Neural cell (in vitro differentiated cells): ENCODE data around the gene DBN1. TPM values are rescaled to one million over a fixed set of nuclear protein-coding genes. Genes with fewer than 3 reads are reported as not detected.

Source experiments
- H2AFZ ChIP-seq: fragments of 200-600, 300-800 bp; sonication (generic), shearing (Covaris generic); 2 replicates; pipeline ENCODE4 v1.6.0; 2014; ENCODE audit warnings: low read depth, mild to moderate bottlenecking, antibody characterized with exemption, low read length, moderate library complexity
- H3F3A ChIP-seq: fragments of 200-600 bp; shearing (Covaris generic); 2 replicates; pipeline ENCODE4 v1.6.1; 2016; ENCODE audit warnings: mild to moderate bottlenecking, moderate library complexity, mixed read lengths, antibody characterized with exemption, low read length; ENCODE audit not compliant: insufficient read depth, poor library complexity, severe bottlenecking
- H3K27ac ChIP-seq: fragments of 200-600, 300-800 bp; sonication (generic), shearing (Covaris generic); 2 replicates; pipeline ENCODE4 v1.5.1; 2014; ENCODE audit warnings: mild to moderate bottlenecking, low read length, moderate library complexity
- H3K27me3 ChIP-seq: fragments of 300-800, 200-600 bp; sonication (generic), shearing (Covaris generic); 2 replicates; pipeline ENCODE4 v1.6.0; 2014; ENCODE audit warnings: mild to moderate bottlenecking, low read depth, low read length, moderate library complexity; ENCODE audit not compliant: insufficient read depth
- H3K36me3 ChIP-seq: fragments of 300-800, 200-600 bp; sonication (generic), shearing (Covaris generic); 2 replicates; pipeline ENCODE4 v1.5.1; 2014; ENCODE audit warnings: mild to moderate bottlenecking, antibody characterized with exemption, low read length, moderate library complexity; ENCODE audit not compliant: insufficient read depth
- H3K4me2 ChIP-seq: fragments of 300-800, 200-600 bp; sonication (generic), shearing (Covaris generic); 2 replicates; pipeline ENCODE4 v1.6.0; 2014; ENCODE audit warnings: mild to moderate bottlenecking, low read length
- H3K4me3 ChIP-seq: fragments of 300-800, 200-600 bp; sonication (generic), shearing (Covaris generic); 2 replicates; pipeline ENCODE4 v1.5.1; 2014; ENCODE audit warnings: mild to moderate bottlenecking, low read length, moderate library complexity
- H3K79me2 ChIP-seq: fragments of 200-600 bp; shearing (Covaris generic); replicated peaks from 2 replicates; pipeline ENCODE4 v1.6.0; 2014; ENCODE audit warnings: mild to moderate bottlenecking, low read length, moderate library complexity; ENCODE audit not compliant: insufficient read depth
- H3K9ac ChIP-seq: fragments of 300-800, 200-600 bp; sonication (generic), shearing (Covaris generic); 2 replicates; pipeline ENCODE4 v1.6.1; 2016; ENCODE audit warnings: mild to moderate bottlenecking, low read length, mixed read lengths
- H3K9me2 ChIP-seq: fragments of 200-600 bp; shearing (Covaris generic); 2 replicates; pipeline ENCODE4 v1.6.1; 2016; ENCODE audit warnings: mild to moderate bottlenecking, low read length, mixed read lengths; ENCODE audit not compliant: insufficient read depth
- H3K9me3 ChIP-seq: fragments of 200-600, 300-800 bp; sonication (generic), shearing (Covaris generic); 2 replicates; pipeline ENCODE4 v1.6.1; 2016; ENCODE audit warnings: mild to moderate bottlenecking, mixed run types, low read length, moderate library complexity, mixed read lengths
- H4K20me1 ChIP-seq: fragments of 200-600 bp; shearing (Covaris generic); 2 replicates; pipeline ENCODE4 v1.6.1; 2016; ENCODE audit warnings: mild to moderate bottlenecking, mixed run types; ENCODE audit not compliant: insufficient read depth
- EP300 ChIP-seq: fragments of 450-650 bp; conservative IDR thresholded peaks from 2 replicates; pipeline ENCODE4 v1.6.1; 2014; ENCODE audit warnings: antibody characterized with exemption, mild to moderate bottlenecking, moderate library complexity; ENCODE audit not compliant: poor library complexity, severe bottlenecking
- EZH2 ChIP-seq: fragments of 200-600, 300-800 bp; shearing (Covaris generic), sonication (generic); IDR thresholded peaks from 2 replicates; pipeline ENCODE4 v1.6.1; 2014; ENCODE audit warnings: antibody characterized with exemption, low read length, borderline replicate concordance, mild to moderate bottlenecking; ENCODE audit not compliant: insufficient read depth, poor library complexity, severe bottlenecking
- MXI1 ChIP-seq: fragments of 450-650 bp; conservative IDR thresholded peaks from 2 replicates; pipeline ENCODE4 v1.6.1; 2014; ENCODE audit warnings: antibody characterized with exemption, mild to moderate bottlenecking; ENCODE audit not compliant: poor library complexity, severe bottlenecking
- POLR2AphosphoS5 ChIP-seq: IDR thresholded peaks from 2 replicates; pipeline ENCODE4 v1.6.1; 2012
- RAD21 ChIP-seq: fragments of 450-650 bp; conservative IDR thresholded peaks from 2 replicates; pipeline ENCODE4 v1.6.1; 2014; ENCODE audit warnings: antibody characterized with exemption, mild to moderate bottlenecking, moderate library complexity
- SMC3 ChIP-seq: fragments of 450-650 bp; conservative IDR thresholded peaks from 2 replicates; pipeline ENCODE4 v1.6.1; 2014; ENCODE audit warnings: antibody characterized with exemption, mild to moderate bottlenecking, moderate library complexity; ENCODE audit not compliant: poor library complexity
- TAF1 ChIP-seq: IDR thresholded peaks from 2 replicates; pipeline ENCODE4 v1.6.1; 2012; ENCODE audit warnings: low read depth
- polyA plus RNA-seq: library from polyadenylated mRNA; depleted of rRNA; stranded (reverse); fragments of >200 nt; gene quantifications from 2 replicates; pipeline ENCODE4 v1.2.3, GENCODE V29; 2014
- TF ChIP-seq, protein P1 (sequence below): fragments of 450-650 bp; IDR thresholded peaks from 2 replicates; pipeline ENCODE4 v1.5.1; 2014; ENCODE audit warnings: antibody characterized with exemption, mild to moderate bottlenecking, moderate library complexity; ENCODE audit not compliant: poor library complexity, severe bottlenecking
- TF ChIP-seq, protein P2 (sequence below): IDR thresholded peaks from 2 replicates; pipeline ENCODE4 v1.6.1; 2012; ENCODE audit warnings: borderline replicate concordance

DBN1 gene
- polyA plus RNA-seq, 1 donor from 2014 or later: 319 TPM

DNA sequence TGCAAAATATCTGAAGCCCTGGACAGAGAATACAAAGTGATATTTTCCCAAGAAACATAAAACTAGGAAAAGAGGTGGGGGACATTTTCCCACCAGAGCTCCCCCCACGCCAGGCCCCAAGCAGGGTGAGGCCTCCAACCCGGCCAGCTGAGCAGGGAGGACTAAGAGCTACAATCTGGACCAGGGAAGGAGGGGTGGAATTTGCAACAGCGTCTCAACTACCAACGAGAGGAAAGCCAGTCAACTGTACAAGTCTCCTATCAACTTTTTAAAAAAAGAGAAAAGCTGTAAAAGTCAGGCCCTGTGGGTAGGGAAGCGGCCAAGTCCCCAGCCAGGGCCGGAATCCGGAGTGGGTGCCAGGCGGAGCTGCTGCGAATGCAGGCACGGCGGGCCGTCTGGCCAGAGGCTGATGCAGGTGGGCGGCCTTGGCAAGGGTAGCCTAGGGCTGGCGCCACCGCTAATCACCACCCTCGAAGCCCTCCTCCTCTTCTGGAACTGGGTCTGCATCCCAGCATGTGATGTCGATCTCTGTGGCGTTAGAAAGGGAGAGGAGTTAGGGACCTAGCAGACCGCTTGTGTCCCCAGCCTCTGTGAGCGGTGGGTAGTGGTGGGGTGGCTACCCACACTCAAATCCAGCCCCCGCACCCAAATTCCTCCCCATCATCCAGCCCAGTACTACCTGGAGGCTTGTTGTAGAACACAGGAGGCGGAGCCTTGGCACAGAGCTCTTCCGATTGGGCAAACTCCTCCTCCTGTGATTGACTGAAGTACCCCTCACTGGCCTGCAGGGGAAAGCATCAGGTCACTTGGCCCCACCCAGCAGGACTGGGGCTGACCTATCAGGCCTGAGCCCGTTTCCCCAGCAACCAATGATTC, 16.2 kb downstream of the DBN1 start:
- peaks cover 7% of the 10 kb centered on the region for H3K79me2 ChIP-seq
- no peak overlapping the region for H2AFZ ChIP-seq
- H3K27me3 ChIP-seq: no peaks in the 10 kb centered on the region
- peaks cover 5% of the 10 kb centered on the region for H3F3A ChIP-seq
- TF ChIP-seq, protein P1, sequence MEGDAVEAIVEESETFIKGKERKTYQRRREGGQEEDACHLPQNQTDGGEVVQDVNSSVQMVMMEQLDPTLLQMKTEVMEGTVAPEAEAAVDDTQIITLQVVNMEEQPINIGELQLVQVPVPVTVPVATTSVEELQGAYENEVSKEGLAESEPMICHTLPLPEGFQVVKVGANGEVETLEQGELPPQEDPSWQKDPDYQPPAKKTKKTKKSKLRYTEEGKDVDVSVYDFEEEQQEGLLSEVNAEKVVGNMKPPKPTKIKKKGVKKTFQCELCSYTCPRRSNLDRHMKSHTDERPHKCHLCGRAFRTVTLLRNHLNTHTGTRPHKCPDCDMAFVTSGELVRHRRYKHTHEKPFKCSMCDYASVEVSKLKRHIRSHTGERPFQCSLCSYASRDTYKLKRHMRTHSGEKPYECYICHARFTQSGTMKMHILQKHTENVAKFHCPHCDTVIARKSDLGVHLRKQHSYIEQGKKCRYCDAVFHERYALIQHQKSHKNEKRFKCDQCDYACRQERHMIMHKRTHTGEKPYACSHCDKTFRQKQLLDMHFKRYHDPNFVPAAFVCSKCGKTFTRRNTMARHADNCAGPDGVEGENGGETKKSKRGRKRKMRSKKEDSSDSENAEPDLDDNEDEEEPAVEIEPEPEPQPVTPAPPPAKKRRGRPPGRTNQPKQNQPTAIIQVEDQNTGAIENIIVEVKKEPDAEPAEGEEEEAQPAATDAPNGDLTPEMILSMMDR: peak; percentile 72
- peak; percentile 55 for TF ChIP-seq TAF1
- no peak for TF ChIP-seq EZH2
- no peak for TF ChIP-seq SMC3
- no peak for TF ChIP-seq EP300
- TF ChIP-seq, protein P2, sequence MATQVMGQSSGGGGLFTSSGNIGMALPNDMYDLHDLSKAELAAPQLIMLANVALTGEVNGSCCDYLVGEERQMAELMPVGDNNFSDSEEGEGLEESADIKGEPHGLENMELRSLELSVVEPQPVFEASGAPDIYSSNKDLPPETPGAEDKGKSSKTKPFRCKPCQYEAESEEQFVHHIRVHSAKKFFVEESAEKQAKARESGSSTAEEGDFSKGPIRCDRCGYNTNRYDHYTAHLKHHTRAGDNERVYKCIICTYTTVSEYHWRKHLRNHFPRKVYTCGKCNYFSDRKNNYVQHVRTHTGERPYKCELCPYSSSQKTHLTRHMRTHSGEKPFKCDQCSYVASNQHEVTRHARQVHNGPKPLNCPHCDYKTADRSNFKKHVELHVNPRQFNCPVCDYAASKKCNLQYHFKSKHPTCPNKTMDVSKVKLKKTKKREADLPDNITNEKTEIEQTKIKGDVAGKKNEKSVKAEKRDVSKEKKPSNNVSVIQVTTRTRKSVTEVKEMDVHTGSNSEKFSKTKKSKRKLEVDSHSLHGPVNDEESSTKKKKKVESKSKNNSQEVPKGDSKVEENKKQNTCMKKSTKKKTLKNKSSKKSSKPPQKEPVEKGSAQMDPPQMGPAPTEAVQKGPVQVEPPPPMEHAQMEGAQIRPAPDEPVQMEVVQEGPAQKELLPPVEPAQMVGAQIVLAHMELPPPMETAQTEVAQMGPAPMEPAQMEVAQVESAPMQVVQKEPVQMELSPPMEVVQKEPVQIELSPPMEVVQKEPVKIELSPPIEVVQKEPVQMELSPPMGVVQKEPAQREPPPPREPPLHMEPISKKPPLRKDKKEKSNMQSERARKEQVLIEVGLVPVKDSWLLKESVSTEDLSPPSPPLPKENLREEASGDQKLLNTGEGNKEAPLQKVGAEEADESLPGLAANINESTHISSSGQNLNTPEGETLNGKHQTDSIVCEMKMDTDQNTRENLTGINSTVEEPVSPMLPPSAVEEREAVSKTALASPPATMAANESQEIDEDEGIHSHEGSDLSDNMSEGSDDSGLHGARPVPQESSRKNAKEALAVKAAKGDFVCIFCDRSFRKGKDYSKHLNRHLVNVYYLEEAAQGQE: no peak
- no peak for TF ChIP-seq RAD21
- no peak for TF ChIP-seq MXI1
- TF ChIP-seq POLR2AphosphoS5: peak; percentile 34
- H3K27ac ChIP-seq: peak overlapping the region; percentile 90
- H3K9ac ChIP-seq: peak overlapping the region; percentile 86
- no peaks in the 10 kb centered on the region for H3K9me2 ChIP-seq
- peaks cover 19% of the 10 kb centered on the region for H4K20me1 ChIP-seq
- H3K4me3 ChIP-seq: peak overlapping the region; percentile 72
- peaks cover 9% of the 10 kb centered on the region for H3K36me3 ChIP-seq
- H3K9me3 ChIP-seq: no peaks in the 10 kb centered on the region
- H3K4me2 ChIP-seq: no peak overlapping the region

- Histone ChIP-seq H2AFZ (no peak overlapping the region), H3K9me3 (no peaks in the 10 kb centered on the region), H3K4me2 (no peak overlapping the region), H3K9me2 (no peaks in the 10 kb centered on the region), H3K79me2 (peaks cover 5% of the 10 kb centered on the region), H3K9ac (peak overlapping the region; percentile 86), H3K27me3 (no peaks in the 10 kb centered on the region), H3K27ac (peak overlapping the region; percentile 90), H3K4me3 (peak overlapping the region; percentile 72), H3F3A (peaks cover 5% of the 10 kb centered on the region), H4K20me1 (peaks cover 19% of the 10 kb centered on the region), H3K36me3 (peaks cover 9% of the 10 kb centered on the region)
- TF ChIP-seq SMC3 (no peak), EP300 (no peak)
- TF ChIP-seq, protein P1: peak; percentile 31
These were observed 16.9 kb downstream of the DBN1 start for GRCh38 chr5:177456591-177456964.
